ENCODE measurements around the gene ZBTB1.
"Not testable (repeated sequence)": the region's sequence is repeated elsewhere in the genome, so short reads cannot be mapped to it uniquely, and the experiment has no call there.

ZBTB1 gene

GRCh38 chr14:64513271-64513670, 8.7 kb downstream of the ZBTB1 start:
- Histone ChIP-seq H3K27me3 (ENCODE audit: control insufficient read depth, insufficient read depth, low read length) (no peaks in the 10 kb centered on the region), H3K9ac (ENCODE audit: low read depth, low read length) (no peak overlapping the region), H3K4me3 (ENCODE audit: low read depth, low read length) (no peak overlapping the region), H3K4me1 (ENCODE audit: control insufficient read depth, insufficient read depth, low read length) (peaks cover 3% of the 10 kb centered on the region), H3K36me3 (ENCODE audit: control insufficient read depth, insufficient read depth, low read length) (no peaks in the 10 kb centered on the region), H3K9me3 (ENCODE audit: control insufficient read depth, insufficient read depth, low read length) (no peaks in the 10 kb centered on the region)

GRCh38 chr14:64515053-64515452, 10.5 kb downstream of the ZBTB1 start:
- H3K36me3 ChIP-seq (ENCODE audit: control insufficient read depth, insufficient read depth, low read length): no peaks in the 10 kb centered on the region

GRCh38 chr14:64516969-64517368, 12.4 kb downstream of the ZBTB1 start:
- H3K9ac ChIP-seq (ENCODE audit: low read depth, low read length): no peak overlapping the region
- no peaks in the 10 kb centered on the region for H3K36me3 ChIP-seq (ENCODE audit: control insufficient read depth, insufficient read depth, low read length)
- H3K4me3 ChIP-seq (ENCODE audit: low read depth, low read length): no peak overlapping the region
- no peaks in the 10 kb centered on the region for H3K9me3 ChIP-seq (ENCODE audit: control insufficient read depth, insufficient read depth, low read length)
- no peaks in the 10 kb centered on the region for H3K27me3 ChIP-seq (ENCODE audit: control insufficient read depth, insufficient read depth, low read length)
- no peaks in the 10 kb centered on the region for H3K4me1 ChIP-seq (ENCODE audit: control insufficient read depth, insufficient read depth, low read length)

More at GRCh38 chr14:64515053-64515452, 10.5 kb downstream of the ZBTB1 start:
- Histone ChIP-seq H3K9ac (ENCODE audit: low read depth, low read length) (no peak overlapping the region), H3K27me3 (ENCODE audit: control insufficient read depth, insufficient read depth, low read length) (no peaks in the 10 kb centered on the region), H3K4me1 (ENCODE audit: control insufficient read depth, insufficient read depth, low read length) (no peaks in the 10 kb centered on the region), H3K9me3 (ENCODE audit: control insufficient read depth, insufficient read depth, low read length) (no peaks in the 10 kb centered on the region), H3K4me3 (ENCODE audit: low read depth, low read length) (no peak overlapping the region)

- not testable (repeated sequence) for H3K4me1 ChIP-seq (ENCODE audit: control insufficient read depth, insufficient read depth, low read length); H3K36me3 ChIP-seq (ENCODE audit: control insufficient read depth, insufficient read depth, low read length); H3K27me3 ChIP-seq (ENCODE audit: control insufficient read depth, insufficient read depth, low read length); H3K4me3 ChIP-seq (ENCODE audit: low read depth, low read length); H3K9ac ChIP-seq (ENCODE audit: low read depth, low read length); H3K9me3 ChIP-seq (ENCODE audit: control insufficient read depth, insufficient read depth, low read length)
These were observed 13.1 kb downstream of the ZBTB1 start for GRCh38 chr14:64517667-64518066.

GRCh38 chr14:64518229-64518628, 13.7 kb downstream of the ZBTB1 start:
- Histone ChIP-seq H3K9ac (ENCODE audit: low read depth, low read length) (no peak overlapping the region), H3K9me3 (ENCODE audit: control insufficient read depth, insufficient read depth, low read length) (no peaks in the 10 kb centered on the region), H3K27me3 (ENCODE audit: control insufficient read depth, insufficient read depth, low read length) (no peaks in the 10 kb centered on the region), H3K4me3 (ENCODE audit: low read depth, low read length) (no peak overlapping the region), H3K4me1 (ENCODE audit: control insufficient read depth, insufficient read depth, low read length) (no peaks in the 10 kb centered on the region), H3K36me3 (ENCODE audit: control insufficient read depth, insufficient read depth, low read length) (no peaks in the 10 kb centered on the region)

- H3K9ac ChIP-seq (ENCODE audit: low read depth, low read length): no peak overlapping the region
- H3K36me3 ChIP-seq (ENCODE audit: control insufficient read depth, insufficient read depth, low read length): no peaks in the 10 kb centered on the region
- no peaks in the 10 kb centered on the region for H3K4me1 ChIP-seq (ENCODE audit: control insufficient read depth, insufficient read depth, low read length)
- no peaks in the 10 kb centered on the region for H3K27me3 ChIP-seq (ENCODE audit: control insufficient read depth, insufficient read depth, low read length)
- no peaks in the 10 kb centered on the region for H3K9me3 ChIP-seq (ENCODE audit: control insufficient read depth, insufficient read depth, low read length)
- H3K4me3 ChIP-seq (ENCODE audit: low read depth, low read length): no peak overlapping the region
These were observed 16.1 kb downstream of the ZBTB1 start for GRCh38 chr14:64520699-64521098.

GRCh38 chr14:64522591-64523355, 18.2 kb downstream of the ZBTB1 start:
- no peak overlapping the region for H3K9ac ChIP-seq (ENCODE audit: low read depth, low read length)
- no peaks in the 10 kb centered on the region for H3K27me3 ChIP-seq (ENCODE audit: control insufficient read depth, insufficient read depth, low read length)
- no peaks in the 10 kb centered on the region for H3K4me1 ChIP-seq (ENCODE audit: control insufficient read depth, insufficient read depth, low read length)
- H3K9me3 ChIP-seq (ENCODE audit: control insufficient read depth, insufficient read depth, low read length): no peaks in the 10 kb centered on the region
- no peak overlapping the region for H3K4me3 ChIP-seq (ENCODE audit: low read depth, low read length)
- no peaks in the 10 kb centered on the region for H3K36me3 ChIP-seq (ENCODE audit: control insufficient read depth, insufficient read depth, low read length)

- no peaks in the 10 kb centered on the region for H3K27me3 ChIP-seq (ENCODE audit: control insufficient read depth, insufficient read depth, low read length)
- H3K4me1 ChIP-seq (ENCODE audit: control insufficient read depth, insufficient read depth, low read length): no peaks in the 10 kb centered on the region
- no peaks in the 10 kb centered on the region for H3K9me3 ChIP-seq (ENCODE audit: control insufficient read depth, insufficient read depth, low read length)
- no peak overlapping the region for H3K9ac ChIP-seq (ENCODE audit: low read depth, low read length)
- no peak overlapping the region for H3K4me3 ChIP-seq (ENCODE audit: low read depth, low read length)
- no peaks in the 10 kb centered on the region for H3K36me3 ChIP-seq (ENCODE audit: control insufficient read depth, insufficient read depth, low read length)
These were observed 20.8 kb downstream of the ZBTB1 start for GRCh38 chr14:64525354-64525753.

GRCh38 chr14:64531567-64531966, 27.0 kb downstream of the ZBTB1 start:
- Histone ChIP-seq H3K27me3 (ENCODE audit: control insufficient read depth, insufficient read depth, low read length) (no peaks in the 10 kb centered on the region), H3K9me3 (ENCODE audit: control insufficient read depth, insufficient read depth, low read length) (no peaks in the 10 kb centered on the region), H3K36me3 (ENCODE audit: control insufficient read depth, insufficient read depth, low read length) (no peaks in the 10 kb centered on the region), H3K4me1 (ENCODE audit: control insufficient read depth, insufficient read depth, low read length) (no peaks in the 10 kb centered on the region), H3K9ac (ENCODE audit: low read depth, low read length) (no peak overlapping the region), H3K4me3 (ENCODE audit: low read depth, low read length) (no peak overlapping the region)

GRCh38 chr14:64536488-64537245, 32.1 kb downstream of the ZBTB1 start:
- Histone ChIP-seq H3K27me3 (ENCODE audit: control insufficient read depth, insufficient read depth, low read length) (no peaks in the 10 kb centered on the region), H3K9ac (ENCODE audit: low read depth, low read length) (no peak overlapping the region), H3K36me3 (ENCODE audit: control insufficient read depth, insufficient read depth, low read length) (peaks cover 6% of the 10 kb centered on the region), H3K4me3 (ENCODE audit: low read depth, low read length) (no peak overlapping the region), H3K9me3 (ENCODE audit: control insufficient read depth, insufficient read depth, low read length) (peaks cover 4% of the 10 kb centered on the region), H3K4me1 (ENCODE audit: control insufficient read depth, insufficient read depth, low read length) (no peaks in the 10 kb centered on the region)

- peaks cover 4% of the 10 kb centered on the region for H3K9me3 ChIP-seq (ENCODE audit: control insufficient read depth, insufficient read depth, low read length)
- H3K4me1 ChIP-seq (ENCODE audit: control insufficient read depth, insufficient read depth, low read length): peaks cover under 1% of the 10 kb centered on the region
- peak within 1 kb of the TSS; percentile 75 for H3K9ac ChIP-seq (ENCODE audit: low read depth, low read length)
- H3K4me3 ChIP-seq (ENCODE audit: low read depth, low read length): peak within 1 kb of the TSS; percentile 78
- H3K27me3 ChIP-seq (ENCODE audit: control insufficient read depth, insufficient read depth, low read length): no peaks in the 10 kb centered on the region
- H3K36me3 ChIP-seq (ENCODE audit: control insufficient read depth, insufficient read depth, low read length): peaks cover 8% of the 10 kb centered on the region
These were observed 35.9 kb downstream of the ZBTB1 start, which contains the start of gene HSPA2 for GRCh38 chr14:64540208-64541202. Gene HSPA2, plus strand, starts transcription at chr14:64540741. Its CDS starts 109 bp downstream, at chr14:64540850.

Measured in iPS-15b (cell line).